ENCODE measurements around the gene GPR42. TPM values are rescaled to one million over a fixed set of nuclear protein-coding genes. Genes with fewer than 3 reads are reported as not detected.
"Not testable (repeated sequence)": the region's sequence is repeated elsewhere in the genome, so short reads cannot be mapped to it uniquely, and the experiment has no call there.

The GPR42 gene
- total and polyA plus RNA-seq, 2 donors (not counting 1 experiment from before 2014, with no cell fraction given), result 0.10 TPM; not detected in 1

- intact Hi-C loops (cut with micrococcal nuclease), result no loop called here
- H3K9me3 Mint-ChIP-seq (ENCODE audit: insufficient read depth), result no peaks in the 10 kb centered on the region
- H3K27ac Mint-ChIP-seq, result no peak overlapping the region
These were observed 7.5 kb downstream of the GPR42 start for GRCh38 chr19:35378356-35378755.

GRCh38 chr19:35379545-35379944 is 8.7 kb downstream of the GPR42 start:
- H3K4me3 Mint-ChIP-seq; H3K9me3 ChIP-seq (ENCODE audit: control extremely low read depth in 1 of 3, control insufficient read depth in 2 of 3, insufficient read depth in 1 of 3, low read length in 2 of 3); H4K20me1 ChIP-seq (ENCODE audit: control insufficient read depth, insufficient read depth, low read length, poor library complexity, severe bottlenecking); H3K79me2 ChIP-seq (ENCODE audit: control insufficient read depth, insufficient read depth, low read length); intact Hi-C loops (cut with micrococcal nuclease); H3K9me3 Mint-ChIP-seq (ENCODE audit: insufficient read depth); H3K27ac Mint-ChIP-seq; H3K9ac ChIP-seq (ENCODE audit: low read length); H3K4me3 ChIP-seq (ENCODE audit: control extremely low read depth in 1 of 5, extremely low read depth in 1 of 5, insufficient read depth in 1 of 5, low read depth in 2 of 5, low read length in 4 of 5); POLR2A ChIA-PET; H2AFZ ChIP-seq (ENCODE audit: insufficient read depth, low read depth, low read length, poor library complexity, severe bottlenecking); H3K27ac ChIP-seq (ENCODE audit: low read length in 2 of 2); DNase-seq; H3K36me3 ChIP-seq (replicated peaks in 1 of 2; ENCODE audit: control extremely low read depth in 1 of 2, control insufficient read depth in 1 of 2, extremely low read depth in 1 of 2, insufficient read depth in 2 of 2, low read length in 1 of 2); ATAC-seq (ENCODE audit: low read depth); H3K27me3 ChIP-seq (replicated peaks in 1 of 4; ENCODE audit: control extremely low read depth in 1 of 4, control insufficient read depth in 3 of 4, insufficient read depth in 4 of 4, low read length in 3 of 4); H3K4me2 ChIP-seq (replicated peaks; ENCODE audit: low read depth, low read length, poor library complexity, severe bottlenecking): not testable (repeated sequence)
- peaks cover 18% of the 10 kb centered on the region for H3K4me1 Mint-ChIP-seq
- CTCF ChIA-PET, result interaction anchor here (1.3 kb wide), 1 partner anchor 124 kb away, joined by 4 read pairs; no protein-coding TSS in a partner anchor
- peaks cover 13% of the 10 kb centered on the region for H3K27me3 Mint-ChIP-seq
- H3K4me1 ChIP-seq (ENCODE audit: control insufficient read depth in 2 of 2, insufficient read depth in 2 of 2, low read length in 2 of 2), result peaks cover 13 to 14% of the 10 kb centered on the region in 2 donors
- WGBS (ENCODE audit: insufficient coverage), result 89% methylated on average over 3 of the region's 5 CpGs

More at GRCh38 chr19:35378356-35378755, 7.5 kb downstream of the GPR42 start:
- H3K27ac ChIP-seq (ENCODE audit: low read length in 2 of 2), result no peak overlapping the region
- H3K27me3 ChIP-seq (replicated peaks in 1 of 4; ENCODE audit: control extremely low read depth in 1 of 4, control insufficient read depth in 3 of 4, insufficient read depth in 4 of 4, low read length in 3 of 4), result peaks cover 0 to 2% (median 0%) of the 10 kb centered on the region in 4 experiments
- CTCF ChIA-PET, result interaction anchor here (0.5 to 2.0 kb wide), 7 partner anchors 26 to 306 kb away, joined by 3 to 5 read pairs (median 4); no protein-coding TSS in a partner anchor
- no peaks in the 10 kb centered on the region for H3K36me3 ChIP-seq (replicated peaks in 1 of 2; ENCODE audit: control extremely low read depth in 1 of 2, control insufficient read depth in 1 of 2, extremely low read depth in 1 of 2, insufficient read depth in 2 of 2, low read length in 1 of 2)
- no CpG with 5 or more reads among the region's 3 CpGs for WGBS (ENCODE audit: insufficient coverage)
- no peak overlapping the region for H3K9ac ChIP-seq (ENCODE audit: low read length)
- no peaks in the 10 kb centered on the region for H3K79me2 ChIP-seq (ENCODE audit: control insufficient read depth, insufficient read depth, low read length)
- peaks cover 0 to 4% (median 1%) of the 10 kb centered on the region in 3 donors for H3K9me3 ChIP-seq (ENCODE audit: control extremely low read depth in 1 of 3, control insufficient read depth in 2 of 3, insufficient read depth in 1 of 3, low read length in 2 of 3)
- no peak overlapping the region for H2AFZ ChIP-seq (ENCODE audit: insufficient read depth, low read depth, low read length, poor library complexity, severe bottlenecking)
- DNase-seq (no peak), ATAC-seq (ENCODE audit: low read depth) (no peak)
- POLR2A ChIA-PET, result interaction anchor here (0.6 kb wide), 1 partner anchor 99 kb away, joined by 3 read pairs; no protein-coding TSS in a partner anchor
- H4K20me1 ChIP-seq (ENCODE audit: control insufficient read depth, insufficient read depth, low read length, poor library complexity, severe bottlenecking), result no peaks in the 10 kb centered on the region
- H3K4me3 ChIP-seq (ENCODE audit: control extremely low read depth in 1 of 5, extremely low read depth in 1 of 5, insufficient read depth in 1 of 5, low read depth in 2 of 5, low read length in 4 of 5), result no peak overlapping the region
- H3K4me1 ChIP-seq (ENCODE audit: control insufficient read depth in 2 of 2, insufficient read depth in 2 of 2, low read length in 2 of 2), result peaks cover 13 to 14% of the 10 kb centered on the region in 2 donors
- H3K4me2 ChIP-seq (replicated peaks; ENCODE audit: low read depth, low read length, poor library complexity, severe bottlenecking), result no peak overlapping the region
- Mint-ChIP-seq H3K4me3 (no peak overlapping the region), H3K27me3 (peaks cover 13% of the 10 kb centered on the region), H3K4me1 (peaks cover 18% of the 10 kb centered on the region)
- TF ChIP-seq CTCF (IDR thresholded peaks at IDR 0.05) (no peak), EZH2 (IDR thresholded peaks at IDR 0.05; ENCODE audit: borderline replicate concordance, insufficient read depth, low read depth, low read length, poor library complexity, severe bottlenecking) (no peak)

Data from B cell (primary cell).